Measurements from ENCODE around the gene LAMA2.
"Not testable (repeated sequence)": the region's sequence is repeated elsewhere in the genome, so short reads cannot be mapped to it uniquely, and the experiment has no call there.

Gene LAMA2

GRCh38 chr6:129130959-129131681 lies 248.2 kb downstream of the LAMA2 start:
- no peak for DNase-seq

- DNase-seq = no peak
Measured at GRCh38 chr6:129133770-129134192, 250.8 kb downstream of the LAMA2 start.

DNA sequence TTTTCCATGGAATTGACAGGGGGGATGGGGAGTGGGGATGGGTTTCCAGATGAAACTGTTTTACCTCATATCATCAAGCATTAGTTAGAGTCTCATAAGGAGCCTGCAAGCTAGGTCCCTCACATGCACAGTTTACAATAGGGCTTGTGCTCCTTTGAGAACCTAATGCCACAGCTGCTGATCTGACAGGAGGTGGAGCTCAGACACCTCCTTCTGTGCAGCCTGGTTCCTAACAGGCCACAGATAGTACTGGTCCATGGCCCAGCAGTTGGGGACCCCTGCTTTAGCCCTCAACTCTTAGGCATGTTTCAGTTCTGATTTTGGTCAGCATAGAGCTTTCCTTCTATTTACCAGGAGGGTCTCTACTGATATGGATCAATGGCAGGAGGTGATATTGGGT lies 251.6 kb downstream of the LAMA2 start:
- no peak for DNase-seq

DNA sequence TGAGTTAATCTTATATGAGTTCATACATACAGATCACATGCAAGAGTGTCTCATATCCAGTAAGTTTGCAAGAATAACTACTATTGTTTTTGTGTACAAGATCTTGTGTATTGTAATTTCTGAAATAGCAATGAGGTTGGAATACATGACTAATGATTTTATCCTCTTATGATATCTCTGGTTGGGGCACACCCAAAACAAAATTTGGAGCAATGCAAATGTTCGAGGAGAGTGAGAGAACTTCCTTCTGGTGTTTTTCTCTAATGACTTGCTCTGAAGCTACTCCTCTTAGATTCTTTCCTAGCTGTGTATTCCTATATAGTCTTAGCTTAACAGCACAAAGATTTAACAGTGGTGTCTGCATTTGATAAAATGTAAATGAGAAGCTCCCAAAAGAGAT lies 252.5 kb downstream of the LAMA2 start:
- DNase-seq = no peak

DNA sequence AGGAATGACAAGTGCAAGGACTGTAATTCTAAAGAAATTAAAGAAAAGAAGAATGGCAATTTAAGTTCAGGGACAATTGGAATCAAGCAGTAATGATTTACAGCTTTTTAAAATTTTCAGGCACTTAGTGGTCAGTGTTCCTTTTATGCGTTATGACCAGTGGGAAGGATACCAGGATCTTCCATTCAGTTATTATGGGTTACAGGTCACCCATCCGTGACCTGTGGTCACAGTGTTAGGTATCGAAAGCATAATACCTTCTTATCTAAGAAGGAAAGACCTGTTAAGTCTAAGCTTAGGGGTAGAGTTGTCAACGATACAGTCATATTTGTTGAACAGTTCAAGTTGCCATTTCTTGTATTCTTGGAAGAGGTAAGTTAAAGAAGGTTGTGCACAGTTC lies 253.8 kb downstream of the LAMA2 start:
- no peak for DNase-seq

DNA sequence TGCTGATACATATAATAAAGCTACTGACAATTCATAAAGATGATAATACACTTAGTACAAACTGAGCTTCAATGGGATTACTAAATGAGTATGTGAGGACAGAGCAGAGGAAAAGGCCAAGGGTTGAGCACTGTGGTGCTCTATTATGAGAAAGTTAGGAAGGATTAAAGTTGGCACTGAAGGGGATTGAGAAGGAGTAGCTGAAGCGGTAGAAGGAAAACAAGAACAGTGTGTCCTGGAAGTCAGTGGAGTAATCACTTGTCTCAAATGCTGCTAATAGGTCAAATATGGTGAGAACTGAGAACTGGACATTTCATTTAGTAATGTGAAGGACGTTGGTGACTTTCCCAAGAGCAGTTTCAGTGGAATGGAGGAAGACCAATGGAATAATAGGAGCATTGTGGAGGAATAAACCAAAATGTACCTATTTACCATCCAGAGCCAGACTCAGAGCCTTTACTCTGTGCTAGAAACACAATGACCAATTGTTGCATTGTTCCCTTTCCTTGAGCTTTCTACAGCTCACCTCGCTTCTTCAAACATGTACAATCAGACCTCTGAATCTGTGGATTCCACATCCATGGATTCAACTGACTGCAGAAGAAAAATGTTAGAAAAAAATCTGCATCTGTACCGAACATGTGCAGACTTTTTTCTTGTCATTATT lies 255.9 kb downstream of the LAMA2 start:
- no peak for DNase-seq

DNA sequence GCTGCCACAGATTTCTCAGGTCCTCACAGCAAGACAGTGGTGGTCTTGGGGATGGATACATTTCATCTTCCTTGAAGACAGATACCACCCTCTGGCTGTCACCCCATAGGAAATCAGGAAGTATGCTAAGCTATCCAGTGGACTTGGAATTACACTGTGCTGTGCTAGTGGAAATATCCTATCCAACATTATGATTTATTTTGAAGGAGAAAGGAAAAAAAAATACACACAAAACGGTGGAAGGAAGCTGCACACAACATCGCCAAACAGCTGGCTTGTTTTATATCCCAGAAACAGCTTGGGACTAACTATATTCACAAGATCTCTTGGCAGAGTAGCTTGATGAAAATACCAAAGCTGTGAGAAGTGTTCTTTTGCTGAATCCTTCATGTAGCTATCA lies 257.6 kb downstream of the LAMA2 start:
- no peak for DNase-seq

DNA sequence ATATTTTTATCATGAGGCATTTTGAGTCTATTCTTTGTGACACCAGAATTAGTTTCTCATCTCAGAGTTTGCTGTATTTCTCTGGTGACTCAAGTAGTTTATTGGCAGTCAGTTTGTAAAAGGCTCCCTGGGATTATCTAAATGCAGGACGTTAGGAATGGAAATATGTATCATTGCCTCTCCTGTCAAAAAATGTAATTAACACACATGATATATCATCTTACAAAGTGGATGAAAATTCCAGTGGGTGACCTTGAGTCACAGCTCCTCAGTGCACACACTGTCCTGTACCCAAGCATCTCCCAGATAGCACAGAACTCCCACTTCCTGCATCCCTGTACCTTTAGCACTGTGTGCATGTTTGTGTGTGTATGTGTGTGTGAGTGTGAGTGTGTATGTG lies 258.6 kb downstream of the LAMA2 start:
- no peak for DNase-seq

- DNase-seq = no peak
Measured at GRCh38 chr6:129146902-129147301, 264.0 kb downstream of the LAMA2 start.

DNA sequence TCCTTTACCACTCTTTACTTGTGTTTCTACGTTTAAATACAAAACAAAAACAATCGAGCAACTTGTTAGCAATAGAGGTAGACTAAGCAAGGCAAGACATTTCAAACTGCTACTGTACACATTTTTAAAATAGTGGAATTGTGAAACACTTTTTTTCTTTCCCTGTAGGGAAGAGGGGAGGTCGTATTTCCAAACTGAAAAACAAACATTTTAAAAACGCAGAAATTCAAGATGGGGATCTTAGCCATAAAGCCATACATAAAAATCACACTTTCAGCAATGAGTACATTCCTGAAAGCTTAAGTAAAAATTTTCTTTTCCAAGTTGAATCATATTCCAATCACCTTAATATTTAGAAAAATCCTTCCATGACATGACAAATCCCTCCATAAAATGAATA lies 267.6 kb downstream of the LAMA2 start:
- DNase-seq = no peak

- no peak for DNase-seq
Measured at GRCh38 chr6:129153257-129153656, 270.3 kb downstream of the LAMA2 start.

- not testable (repeated sequence) for DNase-seq
Measured at GRCh38 chr6:129159242-129159641, 276.3 kb downstream of the LAMA2 start.

DNA sequence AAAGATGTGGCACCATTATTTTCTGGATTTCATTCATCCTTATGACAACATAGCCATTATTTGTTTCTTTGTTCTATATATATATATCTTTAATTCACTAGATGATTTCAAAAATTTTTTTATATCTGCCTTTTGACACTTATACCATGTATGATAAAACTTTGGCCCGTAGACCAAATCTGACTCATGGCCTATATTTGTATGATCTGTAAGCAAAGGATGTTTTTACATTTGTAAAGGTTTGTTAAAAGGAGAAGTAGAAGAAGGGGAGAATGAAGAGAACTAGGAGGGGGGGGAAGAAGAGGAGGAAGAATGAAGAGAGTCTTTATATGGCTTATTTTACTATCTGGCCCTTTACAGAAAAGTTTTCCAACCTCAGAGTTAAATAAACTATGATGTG lies 279.7 kb downstream of the LAMA2 start:
- no peak for DNase-seq

DNA sequence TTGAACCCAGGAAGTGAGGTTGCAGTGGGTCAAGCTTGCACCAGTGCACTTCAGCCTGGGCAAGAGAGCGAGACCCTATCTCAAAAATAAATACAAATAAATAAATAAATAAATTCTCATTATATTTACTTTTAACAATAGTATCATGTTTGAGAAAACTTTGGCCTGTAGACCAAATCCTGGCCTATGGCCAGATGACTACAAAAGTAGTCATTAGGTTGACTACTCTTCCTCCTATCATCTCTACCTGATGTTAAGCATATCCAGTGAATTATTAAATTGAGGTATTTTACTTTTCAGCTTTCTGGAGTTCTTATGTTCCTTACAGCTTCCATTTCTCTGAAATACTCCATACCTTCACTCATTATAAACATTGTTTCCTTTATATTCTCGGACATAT lies 280.6 kb downstream of the LAMA2 start:
- no peak for DNase-seq

DNA sequence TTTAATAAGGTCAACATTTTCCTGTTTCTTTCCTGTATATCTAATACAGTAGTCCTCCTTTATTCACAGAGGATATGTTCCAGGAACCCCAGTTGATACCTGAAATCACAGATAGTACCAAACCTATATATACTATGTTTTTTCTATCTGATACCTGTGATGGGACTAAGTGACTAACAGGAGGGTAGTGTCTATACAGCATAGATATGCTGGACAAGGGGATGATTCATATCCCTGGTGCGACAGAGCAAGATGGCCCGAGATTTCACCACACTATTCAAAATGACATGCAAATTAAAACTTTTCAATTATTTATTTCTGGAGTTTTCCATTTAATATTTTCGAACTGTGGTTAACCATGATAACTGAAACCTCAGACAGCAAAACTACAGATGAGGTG lies 281.1 kb downstream of the LAMA2 start:
- no peak for DNase-seq

DNA sequence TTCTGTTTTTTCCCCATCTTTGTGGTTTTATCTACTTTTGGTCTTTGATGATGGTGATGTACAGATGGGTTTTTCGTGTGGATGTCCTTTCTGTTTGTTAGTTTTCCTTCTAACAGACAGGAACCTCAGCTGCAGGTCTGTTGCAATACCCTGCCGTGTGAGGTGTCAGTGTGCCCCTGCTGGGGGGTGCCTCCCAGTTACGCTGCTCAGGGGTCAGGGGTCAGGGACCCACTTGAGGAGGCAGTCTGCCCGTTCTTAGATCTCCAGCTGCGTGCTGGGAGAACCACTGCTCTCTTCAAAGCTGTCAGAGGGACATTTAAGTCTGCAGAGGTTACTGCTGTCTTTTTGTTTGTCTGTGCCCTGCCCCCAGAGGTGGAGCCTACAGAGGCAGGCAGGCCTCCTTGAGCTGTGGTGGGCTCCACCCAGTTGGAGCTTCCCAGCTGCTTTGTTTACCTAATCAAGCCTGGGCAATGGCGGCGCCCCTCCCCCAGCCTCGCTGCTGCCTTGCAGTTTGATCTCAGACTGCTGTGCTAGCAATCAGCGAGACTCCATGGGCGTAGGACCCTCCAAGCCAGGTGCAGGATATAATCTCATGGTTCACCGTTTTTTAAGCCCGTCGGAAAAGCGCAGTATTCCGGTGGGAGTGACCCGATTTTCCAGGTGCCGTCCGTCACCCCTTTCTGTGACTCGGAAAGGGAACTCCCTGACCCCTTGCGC lies 289.5 kb downstream of the LAMA2 start:
- DNase-seq = not testable (repeated sequence)

GRCh38 chr6:129175066-129175465 lies 292.1 kb downstream of the LAMA2 start:
- DNase-seq = no peak

- DNase-seq = no peak
Measured at GRCh38 chr6:129177801-129178200, 294.9 kb downstream of the LAMA2 start.

- DNase-seq = no peak
Measured at GRCh38 chr6:129179283-129179682, 296.3 kb downstream of the LAMA2 start.

- DNase-seq = no peak
Measured at GRCh38 chr6:129181001-129181400, 298.1 kb downstream of the LAMA2 start.

GRCh38 chr6:129183187-129183591 lies 300.3 kb downstream of the LAMA2 start:
- no peak for DNase-seq

- no peak for DNase-seq
Measured at GRCh38 chr6:129183681-129184301, 300.9 kb downstream of the LAMA2 start.

GRCh38 chr6:129184324-129184723 lies 301.4 kb downstream of the LAMA2 start:
- no peak for DNase-seq

Data from CD4-positive, alpha-beta T cell treated with Interferon gamma for 1 hour (primary cell).